Endodermal cell (in vitro differentiated cells): ENCODE results near the gene BMPER. TPM values are rescaled to one million over a fixed set of nuclear protein-coding genes. Genes with fewer than 3 reads are reported as not detected.

ENCODE experiments used
- DNase-seq: peaks from one replicate; pipeline ENCODE4 v3.0.0-alpha.2; 2017
- H3K27ac ChIP-seq: 2 replicates; pipeline ENCODE4 v1.5.1; 2013; ENCODE audit warnings: mild to moderate bottlenecking, low read depth, low read length, moderate library complexity
- H3K27me3 ChIP-seq: 2 replicates; pipeline ENCODE4 v1.6.1; 2013; ENCODE audit warnings: mild to moderate bottlenecking, low read length, moderate library complexity; ENCODE audit not compliant: insufficient read depth, control insufficient read depth, poor library complexity, severe bottlenecking
- H3K36me3 ChIP-seq: 2 replicates; pipeline ENCODE4 v1.7.0; 2013; ENCODE audit warnings: mild to moderate bottlenecking, low read length, moderate library complexity; ENCODE audit not compliant: control insufficient read depth, insufficient read depth
- H3K4me1 ChIP-seq: one replicate; pipeline ENCODE4 v1.7.0; 2013; ENCODE audit warnings: low read length; ENCODE audit not compliant: control insufficient read depth, insufficient read depth
- H3K4me3 ChIP-seq: 2 replicates; pipeline ENCODE4 v1.5.1; 2013; ENCODE audit warnings: mild to moderate bottlenecking, low read length, moderate library complexity
- H3K9ac ChIP-seq: 2 replicates; pipeline ENCODE4 v1.6.1; 2013; ENCODE audit warnings: mild to moderate bottlenecking, low read length, moderate library complexity; ENCODE audit not compliant: poor library complexity, severe bottlenecking; ENCODE audit errors: extremely low read depth
- H3K9me3 ChIP-seq: 2 replicates; pipeline ENCODE4 v1.6.1; 2013; ENCODE audit warnings: mild to moderate bottlenecking, low read length, moderate library complexity; ENCODE audit not compliant: control insufficient read depth
- H3K27ac Mint-ChIP-seq: 2 replicates; pipeline ENCODE4 v1.8.0; 2020; ENCODE audit warnings: mixed read lengths
- H3K27me3 Mint-ChIP-seq: 2 replicates; pipeline ENCODE4 v1.8.0; 2021; ENCODE audit warnings: mild to moderate bottlenecking, mixed read lengths; ENCODE audit not compliant: insufficient read depth
- H3K36me3 Mint-ChIP-seq: 2 replicates; pipeline ENCODE4 v1.8.0; 2020; ENCODE audit warnings: low read depth, mixed read lengths
- H3K4me1 Mint-ChIP-seq: 2 replicates; pipeline ENCODE4 v1.8.0; 2020; ENCODE audit warnings: mixed read lengths
- H3K4me3 Mint-ChIP-seq: 2 replicates; pipeline ENCODE4 v1.8.0; 2020; ENCODE audit warnings: mild to moderate bottlenecking, moderate library complexity, mixed read lengths
- H3K9me3 Mint-ChIP-seq: 2 replicates; pipeline ENCODE4 v1.8.0; 2020; ENCODE audit warnings: mild to moderate bottlenecking, mixed read lengths
- CTCF ChIP-seq: fragments of 200-600 bp; sonication (generic); conservative IDR thresholded peaks from 2 replicates; pipeline ENCODE4 v1.5.0; 2021; ENCODE audit warnings: antibody characterized with exemption, mild to moderate bottlenecking
- WGBS, 2 experiments: methylation state at CpG; one replicate each; pipeline versions ENCODE4 v1.1.5 to v1.1.7; 2013; ENCODE audit warnings: missing lambda C conversion rate in 2 of 2, mixed read lengths in 1 of 2; ENCODE audit not compliant: insufficient coverage in 1 of 2, insufficient read length in 1 of 2; 5-methylcytosine and 5-hydroxymethylcytosine counted together
- total RNA-seq, 2 donors: library from RNA; stranded (reverse); fragmentation: NEBNext Ultra II Directional in 1 of 2; extraction: Animal tissue kit (Norgen Biotek cat#: 25700) in 1 of 2; gene quantifications; 2 replicates in 1 of 2; 3 replicates in 1 of 2; pipeline ENCODE4 v1.2.1, GENCODE V29; 2021

The BMPER gene
- total RNA-seq, 2 donors from 2014 or later, result 71.2 to 72.2 TPM

GRCh38 chr7:33872870-33873269 is 32.5 kb upstream of the BMPER start:
- no peak for DNase-seq
- H3K36me3 ChIP-seq, result no peaks in the 10 kb centered on the region
- H3K9me3 Mint-ChIP-seq, result no peaks in the 10 kb centered on the region
- H3K27ac ChIP-seq, result no peak overlapping the region
- H3K4me1 Mint-ChIP-seq, result peaks cover 28% of the 10 kb centered on the region
- H3K9me3 ChIP-seq, result no peaks in the 10 kb centered on the region
- no peak overlapping the region for H3K9ac ChIP-seq
- no peaks in the 10 kb centered on the region for H3K27me3 ChIP-seq
- 68 to 70% methylated on average over 4 of the region's 4 CpGs for WGBS, 2 experiments
- no peaks in the 10 kb centered on the region for H3K36me3 Mint-ChIP-seq
- no peak overlapping the region for H3K4me3 Mint-ChIP-seq
- H3K27ac Mint-ChIP-seq, result no peak overlapping the region
- H3K4me3 ChIP-seq, result no peak overlapping the region
- TF ChIP-seq CTCF, result no peak
- H3K4me1 ChIP-seq, result peaks cover 7% of the 10 kb centered on the region
- peaks cover 5% of the 10 kb centered on the region for H3K27me3 Mint-ChIP-seq

GRCh38 chr7:33873518-33873917 is 31.8 kb upstream of the BMPER start:
- no peak overlapping the region for H3K4me3 Mint-ChIP-seq
- Histone ChIP-seq H3K4me1 (peaks cover 7% of the 10 kb centered on the region), H3K27me3 (no peaks in the 10 kb centered on the region), H3K36me3 (no peaks in the 10 kb centered on the region), H3K27ac (no peak overlapping the region), H3K4me3 (no peak overlapping the region), H3K9ac (no peak overlapping the region), H3K9me3 (no peaks in the 10 kb centered on the region)
- peaks cover 5% of the 10 kb centered on the region for H3K27me3 Mint-ChIP-seq
- no peaks in the 10 kb centered on the region for H3K9me3 Mint-ChIP-seq
- H3K4me1 Mint-ChIP-seq, result peaks cover 23% of the 10 kb centered on the region
- peak; percentile 57 for DNase-seq
- no peak overlapping the region for H3K27ac Mint-ChIP-seq
- no peak for TF ChIP-seq CTCF
- WGBS, 2 experiments, result 60 to 83% methylated on average over 1 of the region's 1 CpG
- no peaks in the 10 kb centered on the region for H3K36me3 Mint-ChIP-seq

- H3K4me1 Mint-ChIP-seq, result peaks cover 23% of the 10 kb centered on the region
- WGBS, 2 experiments, result 75 to 96% methylated on average over 2 to 3 of the region's 4 CpGs
- no peaks in the 10 kb centered on the region for H3K36me3 ChIP-seq
- H3K27me3 Mint-ChIP-seq, result peaks cover 5% of the 10 kb centered on the region
- H3K27ac ChIP-seq, result no peak overlapping the region
- no peak overlapping the region for H3K4me3 Mint-ChIP-seq
- no peak for DNase-seq
- no peak overlapping the region for H3K27ac Mint-ChIP-seq
- no peaks in the 10 kb centered on the region for H3K9me3 ChIP-seq
- H3K36me3 Mint-ChIP-seq, result no peaks in the 10 kb centered on the region
- no peak overlapping the region for H3K4me3 ChIP-seq
- no peak overlapping the region for H3K9ac ChIP-seq
- H3K9me3 Mint-ChIP-seq, result no peaks in the 10 kb centered on the region
- no peaks in the 10 kb centered on the region for H3K27me3 ChIP-seq
- TF ChIP-seq CTCF, result no peak
- H3K4me1 ChIP-seq, result peaks cover 7% of the 10 kb centered on the region
Observed at GRCh38 chr7:33873981-33874750, 31.2 kb upstream of the BMPER start.
